H1 (cell line): ENCODE results near the gene DCAF6.

ENCODE experiments used
- CTCF ChIP-seq, 3 experiments: IDR thresholded peaks; 1 replicate in 2 of 3; 2 replicates in 1 of 3; pipeline versions ENCODE4 v1.5.1 to v1.6.1; 2011; ENCODE audit warnings: low read length in 3 of 3, mild to moderate bottlenecking in 3 of 3, inconsistent platforms in 2 of 3, low read depth in 1 of 3, moderate library complexity in 1 of 3; ENCODE audit not compliant: insufficient read depth in 1 of 3; ENCODE audit errors: control extremely low read depth in 1 of 3
- EZH2 ChIP-seq: fragments of 200-600 bp; sonication (generic); IDR thresholded peaks from 2 replicates; pipeline ENCODE4 v1.7.1; 2012; ENCODE audit warnings: low read depth, mild to moderate bottlenecking, moderate library complexity, low read length, inconsistent platforms; ENCODE audit not compliant: severe bottlenecking
- JUND ChIP-seq: IDR thresholded peaks from 2 replicates; pipeline ENCODE4 v1.6.1; 2011; ENCODE audit warnings: mild to moderate bottlenecking, improper control_type of control experiment, low read length
- POLR2AphosphoS5 ChIP-seq: IDR thresholded peaks from 2 replicates; pipeline ENCODE4 v1.6.1; 2011; ENCODE audit warnings: low read depth, low read length
- SIX5 ChIP-seq: IDR thresholded peaks from 2 replicates; pipeline ENCODE4 v1.6.1; 2011; ENCODE audit warnings: mild to moderate bottlenecking, low read depth, low read length

- TF ChIP-seq SIX5 (no peak), CTCF (IDR thresholded peaks at IDR 0.05; ENCODE audit: control extremely low read depth in 1 of 3, insufficient read depth in 1 of 3, low read depth in 1 of 3, low read length in 3 of 3) (no peak), POLR2AphosphoS5 (no peak), EZH2 (no peak), JUND (no peak)
These were observed 105.9 kb downstream of the DCAF6 start for GRCh38 chr1:168042362-168042761.
